Panc1 (cell line): ENCODE measurements around the gene FTCDNL1. TPM values are rescaled to one million over a fixed set of nuclear protein-coding genes. Genes with fewer than 3 reads are reported as not detected.

Experiments used
- ATAC-seq: fragments of 200-7000 bp; cut with Tn5 transposase; 2 replicates; pipeline ENCODE4 v1.9.1; 2020; ENCODE audit warnings: mild to moderate bottlenecking, moderate library complexity
- BruUV-seq: library from RNA; stranded (reverse); fragments of 400-500 nt; replicated peaks from 2 replicates; lab custom pipeline; 2021; lab: Mats Ljungman, UMichigan
- CTCF ChIA-PET: fragments of 300-600 bp; sonication (Branson Sonifier 250); formaldehyde crosslinking; loops from one replicate; lab custom pipeline; 2022; ENCODE audit warnings: antibody characterized with exemption; lab: Charles Lee
- POLR2A ChIA-PET: fragments of 300-600 bp; sonication (Branson Sonifier 250); formaldehyde crosslinking; loops from one replicate; lab custom pipeline; 2022; ENCODE audit warnings: antibody characterized with exemption; lab: Charles Lee
- DNase-seq: peaks from one replicate; pipeline ENCODE4 v3.0.0-alpha.2; 2010; ENCODE audit warnings: low read depth, low spot score
- H3K27ac ChIP-seq: 2 replicates; pipeline ENCODE4 v1.5.1; 2011; ENCODE audit warnings: mild to moderate bottlenecking, low read length, inconsistent platforms
- H3K27me3 ChIP-seq: fragments of 200-500 bp; sonication (Bioruptor generic); 2 replicates; pipeline ENCODE4 v1.6.0; 2014; ENCODE audit warnings: low read length, inconsistent platforms; ENCODE audit not compliant: control insufficient read depth, insufficient read depth
- H3K36me3 ChIP-seq: fragments of 200-500 bp; sonication (Bioruptor generic); 2 replicates; pipeline ENCODE4 v1.5.1; 2014; ENCODE audit warnings: inconsistent platforms, mild to moderate bottlenecking, low read length, moderate library complexity; ENCODE audit not compliant: control insufficient read depth, insufficient read depth
- H3K4me1 ChIP-seq: 2 replicates; pipeline ENCODE4 v1.5.1; 2011; ENCODE audit warnings: inconsistent platforms, mild to moderate bottlenecking, low read length, moderate library complexity; ENCODE audit not compliant: control insufficient read depth, insufficient read depth
- H3K4me3 ChIP-seq, 2 experiments: 2 replicates each; pipeline ENCODE4 v1.5.1; 2011 to 2012; ENCODE audit warnings: low read depth in 2 of 2, low read length in 2 of 2, mild to moderate bottlenecking in 2 of 2, inconsistent platforms in 1 of 2, moderate library complexity in 1 of 2
- H3K9me3 ChIP-seq: fragments of 200-500 bp; sonication (Bioruptor generic); 2 replicates; pipeline ENCODE4 v1.5.1; 2014; ENCODE audit warnings: low read depth, mild to moderate bottlenecking, inconsistent platforms, low read length, moderate library complexity; ENCODE audit not compliant: control insufficient read depth, insufficient read depth
- POLR2AphosphoS5 ChIP-seq: IDR thresholded peaks from 2 replicates; pipeline ENCODE4 v1.6.1; 2012; ENCODE audit warnings: mild to moderate bottlenecking, low read depth, low read length, moderate library complexity
- SIN3A ChIP-seq: IDR thresholded peaks from 2 replicates; pipeline ENCODE4 v1.6.1; 2012; ENCODE audit warnings: low read depth, mild to moderate bottlenecking, low read length, moderate library complexity, borderline replicate concordance; ENCODE audit not compliant: insufficient read depth
- TCF7L2 ChIP-seq: IDR thresholded peaks from 2 replicates; pipeline ENCODE4 v1.6.1; 2011; ENCODE audit warnings: mild to moderate bottlenecking, low read depth, low read length, inconsistent platforms
- in situ Hi-C: cut with HindIII; loops from 2 replicates; pipeline ENCODE4 v1.10.0; 2016; ENCODE audit warnings: low sequenced_read_pairs, low pct_unique_long_range_greater_than_20kb
- intact Hi-C: fragments of 100-400 bp; cut with micrococcal nuclease; formaldehyde crosslinking; loops from one replicate; pipeline ENCODE4 v1.10.0; 2022; ENCODE audit not compliant: unreplicated experiment
- total RNA-seq: library from RNA; stranded (reverse); gene quantifications from one replicate; pipeline ENCODE4 v1.2.1, GENCODE V29; 2021; ENCODE audit not compliant: unreplicated experiment
- TF ChIP-seq, protein P1 (sequence below): fragments of 450-650 bp; IDR thresholded peaks from 2 replicates; pipeline ENCODE4 v1.5.1; 2017; ENCODE audit warnings: mild to moderate bottlenecking
- TF ChIP-seq, protein P2 (sequence below), 2 experiments: IDR thresholded peaks; 2 replicates each; pipeline ENCODE4 v1.6.1; 2011 to 2012; ENCODE audit warnings: low read depth in 2 of 2, control low read depth in 1 of 2, low read length in 1 of 2, mild to moderate bottlenecking in 1 of 2, moderate library complexity in 1 of 2; ENCODE audit not compliant: insufficient read depth in 1 of 2

FTCDNL1 gene
- total RNA-seq, 1 experiment from 2014 or later, result 2.8 TPM

GRCh38 chr2:199727306-199727705, 123.7 kb downstream of the FTCDNL1 start:
- Histone ChIP-seq H3K4me1 (no peaks in the 10 kb centered on the region), H3K4me3 (no peak overlapping the region), H3K27me3 (no peaks in the 10 kb centered on the region; the same call in 1 of the 2 replicates), H3K27ac (no peak overlapping the region), H3K36me3 (no peaks in the 10 kb centered on the region), H3K9me3 (no peaks in the 10 kb centered on the region)
- in situ Hi-C loops, result no loop called here
- intact Hi-C loops, result no loop called here
- no peak for ATAC-seq
- no peak for DNase-seq
- ChIA-PET POLR2A (no interaction called here), CTCF (no interaction called here)
- BruUV-seq, result no TSS peak
- TF ChIP-seq, protein P1, sequence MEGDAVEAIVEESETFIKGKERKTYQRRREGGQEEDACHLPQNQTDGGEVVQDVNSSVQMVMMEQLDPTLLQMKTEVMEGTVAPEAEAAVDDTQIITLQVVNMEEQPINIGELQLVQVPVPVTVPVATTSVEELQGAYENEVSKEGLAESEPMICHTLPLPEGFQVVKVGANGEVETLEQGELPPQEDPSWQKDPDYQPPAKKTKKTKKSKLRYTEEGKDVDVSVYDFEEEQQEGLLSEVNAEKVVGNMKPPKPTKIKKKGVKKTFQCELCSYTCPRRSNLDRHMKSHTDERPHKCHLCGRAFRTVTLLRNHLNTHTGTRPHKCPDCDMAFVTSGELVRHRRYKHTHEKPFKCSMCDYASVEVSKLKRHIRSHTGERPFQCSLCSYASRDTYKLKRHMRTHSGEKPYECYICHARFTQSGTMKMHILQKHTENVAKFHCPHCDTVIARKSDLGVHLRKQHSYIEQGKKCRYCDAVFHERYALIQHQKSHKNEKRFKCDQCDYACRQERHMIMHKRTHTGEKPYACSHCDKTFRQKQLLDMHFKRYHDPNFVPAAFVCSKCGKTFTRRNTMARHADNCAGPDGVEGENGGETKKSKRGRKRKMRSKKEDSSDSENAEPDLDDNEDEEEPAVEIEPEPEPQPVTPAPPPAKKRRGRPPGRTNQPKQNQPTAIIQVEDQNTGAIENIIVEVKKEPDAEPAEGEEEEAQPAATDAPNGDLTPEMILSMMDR, result no peak

- ChIA-PET POLR2A (no interaction called here), CTCF (no interaction called here)
- TF ChIP-seq, protein P1, result no peak
- TF ChIP-seq, protein P2, sequence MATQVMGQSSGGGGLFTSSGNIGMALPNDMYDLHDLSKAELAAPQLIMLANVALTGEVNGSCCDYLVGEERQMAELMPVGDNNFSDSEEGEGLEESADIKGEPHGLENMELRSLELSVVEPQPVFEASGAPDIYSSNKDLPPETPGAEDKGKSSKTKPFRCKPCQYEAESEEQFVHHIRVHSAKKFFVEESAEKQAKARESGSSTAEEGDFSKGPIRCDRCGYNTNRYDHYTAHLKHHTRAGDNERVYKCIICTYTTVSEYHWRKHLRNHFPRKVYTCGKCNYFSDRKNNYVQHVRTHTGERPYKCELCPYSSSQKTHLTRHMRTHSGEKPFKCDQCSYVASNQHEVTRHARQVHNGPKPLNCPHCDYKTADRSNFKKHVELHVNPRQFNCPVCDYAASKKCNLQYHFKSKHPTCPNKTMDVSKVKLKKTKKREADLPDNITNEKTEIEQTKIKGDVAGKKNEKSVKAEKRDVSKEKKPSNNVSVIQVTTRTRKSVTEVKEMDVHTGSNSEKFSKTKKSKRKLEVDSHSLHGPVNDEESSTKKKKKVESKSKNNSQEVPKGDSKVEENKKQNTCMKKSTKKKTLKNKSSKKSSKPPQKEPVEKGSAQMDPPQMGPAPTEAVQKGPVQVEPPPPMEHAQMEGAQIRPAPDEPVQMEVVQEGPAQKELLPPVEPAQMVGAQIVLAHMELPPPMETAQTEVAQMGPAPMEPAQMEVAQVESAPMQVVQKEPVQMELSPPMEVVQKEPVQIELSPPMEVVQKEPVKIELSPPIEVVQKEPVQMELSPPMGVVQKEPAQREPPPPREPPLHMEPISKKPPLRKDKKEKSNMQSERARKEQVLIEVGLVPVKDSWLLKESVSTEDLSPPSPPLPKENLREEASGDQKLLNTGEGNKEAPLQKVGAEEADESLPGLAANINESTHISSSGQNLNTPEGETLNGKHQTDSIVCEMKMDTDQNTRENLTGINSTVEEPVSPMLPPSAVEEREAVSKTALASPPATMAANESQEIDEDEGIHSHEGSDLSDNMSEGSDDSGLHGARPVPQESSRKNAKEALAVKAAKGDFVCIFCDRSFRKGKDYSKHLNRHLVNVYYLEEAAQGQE (IDR thresholded peaks at IDR 0.05; ENCODE audit: insufficient read depth in 1 of 2, low read depth in 2 of 2, low read length in 1 of 2), result no peak
- no peak for TF ChIP-seq SIN3A
- TF ChIP-seq POLR2AphosphoS5, result no peak
- TF ChIP-seq TCF7L2, result no peak
- intact Hi-C loops, result no loop called here
- in situ Hi-C loops, result no loop called here
- no peaks in the 10 kb centered on the region for H3K27me3 ChIP-seq
- H3K4me3 ChIP-seq, result no peak overlapping the region
- no peak for ATAC-seq
- H3K4me1 ChIP-seq, result no peaks in the 10 kb centered on the region
- H3K9me3 ChIP-seq, result no peaks in the 10 kb centered on the region
- DNase-seq, result no peak
- BruUV-seq, result no TSS peak
- no peaks in the 10 kb centered on the region for H3K36me3 ChIP-seq
- H3K27ac ChIP-seq, result no peak overlapping the region
Observed at GRCh38 chr2:199718074-199718473, 132.9 kb downstream of the FTCDNL1 start.

DNA sequence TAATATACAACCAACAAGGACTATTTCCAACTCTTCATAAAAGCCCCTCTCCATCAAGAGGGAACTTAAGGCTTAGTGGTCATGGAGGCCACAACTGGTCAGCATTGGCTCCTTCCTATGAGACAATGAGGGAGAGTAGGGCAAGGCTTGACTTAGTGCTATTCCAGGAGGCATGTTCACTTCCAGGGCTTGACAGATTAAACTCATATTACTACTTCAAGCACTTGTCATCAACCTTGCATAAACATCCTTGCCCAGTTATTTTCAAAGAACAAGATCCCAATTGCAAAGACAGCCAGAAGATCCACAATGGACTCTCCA, 133.4 kb downstream of the FTCDNL1 start:
- DNase-seq (no peak), ATAC-seq (no peak)
- POLR2A ChIA-PET, result no interaction called here
- Histone ChIP-seq H3K27me3 (no peaks in the 10 kb centered on the region), H3K4me1 (no peaks in the 10 kb centered on the region), H3K36me3 (no peaks in the 10 kb centered on the region), H3K4me3 (no peak overlapping the region), H3K27ac (no peak overlapping the region), H3K9me3 (no peaks in the 10 kb centered on the region)
- CTCF ChIA-PET, result no interaction called here
- intact Hi-C loops (no loop called here), in situ Hi-C loops (no loop called here)
- TF ChIP-seq, protein P2 (IDR thresholded peaks at IDR 0.05; ENCODE audit: insufficient read depth in 1 of 2, low read depth in 2 of 2, low read length in 1 of 2), result no peak
- no peak for TF ChIP-seq TCF7L2
- TF ChIP-seq POLR2AphosphoS5, result no peak
- TF ChIP-seq, protein P1, result no peak
- TF ChIP-seq SIN3A, result no peak
- BruUV-seq, result no TSS peak
